ENCODE results near the gene HORMAD1.
"Not testable (repeated sequence)": the region's sequence is repeated elsewhere in the genome, so short reads cannot be mapped to it uniquely, and the experiment has no call there.

Gene HORMAD1

GRCh38 chr1:150696995-150697927 is 23.4 kb downstream of the HORMAD1 start, which contains the start of gene GOLPH3L:
TSS of gene GOLPH3L (minus strand) at chr1:150697154. CDS start at chr1:150694838, 2,316 bp downstream.
- peak; percentile 99 for DNase-seq (ENCODE audit: low read depth)

- DNase-seq (ENCODE audit: low read depth): peak; percentile 11
Observed at GRCh38 chr1:150696590-150696989, 24.1 kb downstream of the HORMAD1 start.

GRCh38 chr1:150696162-150696561 is 24.5 kb downstream of the HORMAD1 start:
- DNase-seq (ENCODE audit: low read depth): no peak

GRCh38 chr1:150695561-150695960 is 25.1 kb downstream of the HORMAD1 start:
- no peak for DNase-seq (ENCODE audit: low read depth)

GRCh38 chr1:150692720-150693119 is 28.0 kb downstream of the HORMAD1 start:
- no peak for DNase-seq (ENCODE audit: low read depth)

GRCh38 chr1:150688763-150689162 is 31.9 kb downstream of the HORMAD1 start:
- no peak for DNase-seq (ENCODE audit: low read depth)

- no peak for DNase-seq (ENCODE audit: low read depth)
Observed at GRCh38 chr1:150686275-150686674, 34.4 kb downstream of the HORMAD1 start.

- DNase-seq (ENCODE audit: low read depth): no peak
Observed at GRCh38 chr1:150683914-150684313, 36.8 kb downstream of the HORMAD1 start.

- DNase-seq (ENCODE audit: low read depth): no peak
Observed at GRCh38 chr1:150678988-150679387, 41.7 kb downstream of the HORMAD1 start.

- DNase-seq (ENCODE audit: low read depth): no peak
Observed at GRCh38 chr1:150674881-150675280, 45.8 kb downstream of the HORMAD1 start.

GRCh38 chr1:150663321-150663720 is 57.4 kb downstream of the HORMAD1 start:
- no peak for DNase-seq (ENCODE audit: low read depth)

GRCh38 chr1:150662811-150663210 is 57.9 kb downstream of the HORMAD1 start:
- no peak for DNase-seq (ENCODE audit: low read depth)

GRCh38 chr1:150661156-150661555 is 59.5 kb downstream of the HORMAD1 start:
- DNase-seq (ENCODE audit: low read depth): no peak

GRCh38 chr1:150660584-150660983 is 60.1 kb downstream of the HORMAD1 start:
- DNase-seq (ENCODE audit: low read depth): no peak

GRCh38 chr1:150657064-150657463 is 63.6 kb downstream of the HORMAD1 start:
- not testable (repeated sequence) for DNase-seq (ENCODE audit: low read depth)

GRCh38 chr1:150654635-150655034 is 66.1 kb downstream of the HORMAD1 start:
- DNase-seq (ENCODE audit: low read depth): not testable (repeated sequence)

GRCh38 chr1:150650193-150650592 is 70.5 kb downstream of the HORMAD1 start:
- no peak for DNase-seq (ENCODE audit: low read depth)

GRCh38 chr1:150649441-150650075 is 71.1 kb downstream of the HORMAD1 start:
- no peak for DNase-seq (ENCODE audit: low read depth)

Measured in EH (cell line).